Rectal smooth muscle tissue (tissue), 1 donor: Measurements from ENCODE around the gene CASKIN1.

Experiments used
- H3K27ac ChIP-seq: one replicate; pipeline ENCODE4 v1.7.0; 2013; ENCODE audit warnings: low read depth, low read length, inconsistent platforms
- H3K27me3 ChIP-seq: one replicate; pipeline ENCODE4 v1.7.0; 2013; ENCODE audit warnings: low read length; ENCODE audit not compliant: control insufficient read depth, insufficient read depth
- H3K36me3 ChIP-seq: one replicate; pipeline ENCODE4 v1.7.0; 2013; ENCODE audit warnings: low read length; ENCODE audit not compliant: control insufficient read depth, insufficient read depth
- H3K4me1 ChIP-seq: one replicate; pipeline ENCODE4 v1.7.0; 2013; ENCODE audit warnings: low read length; ENCODE audit not compliant: control insufficient read depth, insufficient read depth
- H3K4me3 ChIP-seq: one replicate; pipeline ENCODE4 v1.7.0; 2013; ENCODE audit warnings: low read length
- H3K9ac ChIP-seq: one replicate; pipeline ENCODE4 v1.7.0; 2013; ENCODE audit warnings: low read length

The CASKIN1 gene

DNA sequence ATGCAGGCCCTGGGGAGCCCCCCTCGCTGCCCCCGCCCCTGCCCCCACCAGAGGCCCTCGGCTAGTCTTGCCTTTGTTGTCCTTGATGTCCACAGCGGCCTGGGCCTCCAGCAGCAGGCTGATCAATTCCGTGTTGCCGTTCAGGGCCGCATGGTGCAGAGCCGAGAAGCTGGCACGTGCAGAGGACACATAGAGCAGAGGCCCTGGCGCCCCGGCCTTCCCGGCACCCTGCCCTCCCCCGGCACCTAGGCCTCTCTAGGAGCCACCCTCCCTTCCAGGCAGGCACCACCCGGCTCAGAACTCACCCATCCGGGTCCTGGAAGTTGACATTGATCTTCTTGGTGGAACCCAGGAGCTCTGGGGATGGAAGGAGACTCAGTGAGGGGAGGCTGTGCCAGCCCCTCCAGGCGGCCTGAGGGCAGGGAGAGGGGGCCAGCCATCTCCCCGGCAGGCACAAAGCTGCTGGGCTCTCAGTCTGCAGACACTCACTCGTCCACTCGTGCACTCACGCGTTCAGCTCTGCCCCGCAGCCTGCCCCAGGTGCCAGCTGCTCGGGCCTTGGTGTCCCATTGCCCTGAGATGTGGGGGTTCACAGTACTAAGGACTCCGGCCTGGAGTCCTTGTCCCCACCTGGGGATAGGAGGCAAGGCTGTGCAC is 6.3 kb downstream of the CASKIN1 start:
- H3K9ac ChIP-seq: no peak overlapping the region
- H3K4me1 ChIP-seq: no peaks in the 10 kb centered on the region
- H3K36me3 ChIP-seq: no peaks in the 10 kb centered on the region
- no peak overlapping the region for H3K27ac ChIP-seq
- H3K4me3 ChIP-seq: no peak overlapping the region
- peaks cover 16% of the 10 kb centered on the region for H3K27me3 ChIP-seq

DNA sequence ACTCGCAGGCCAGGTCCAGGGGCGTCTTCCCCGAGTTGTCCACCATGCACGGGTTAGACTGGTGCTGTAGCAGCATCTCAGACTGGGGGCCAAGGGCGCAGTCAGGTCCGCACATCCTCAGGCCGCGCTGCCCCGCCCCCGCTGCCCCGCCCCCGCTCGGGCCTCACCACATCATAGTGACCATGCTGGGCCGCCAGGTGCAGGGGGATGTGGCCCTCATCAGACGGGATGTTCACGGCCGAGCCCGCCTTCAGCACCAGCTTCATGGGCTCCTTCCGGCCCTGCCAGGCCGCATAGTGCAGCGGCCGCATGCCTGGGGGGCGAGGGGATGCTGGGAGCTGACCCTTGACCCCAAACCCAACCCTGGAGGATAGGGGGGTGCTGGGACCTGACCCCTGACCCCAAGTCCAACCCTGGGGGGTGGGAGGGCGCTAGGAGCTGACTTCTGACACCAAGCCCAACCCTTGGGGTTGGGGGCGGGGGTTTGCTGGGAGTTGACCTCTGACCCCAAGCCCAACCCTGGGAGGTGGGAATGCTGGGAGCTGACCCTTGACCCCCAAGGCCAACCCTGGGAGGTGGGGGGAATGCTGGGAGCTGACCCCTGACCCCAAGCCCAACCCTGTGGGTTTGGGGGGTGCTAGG is 7.0 kb downstream of the CASKIN1 start:
- Histone ChIP-seq H3K27ac (no peak overlapping the region), H3K9ac (no peak overlapping the region), H3K4me1 (no peaks in the 10 kb centered on the region), H3K27me3 (peaks cover 9% of the 10 kb centered on the region), H3K4me3 (no peak overlapping the region), H3K36me3 (no peaks in the 10 kb centered on the region)

DNA sequence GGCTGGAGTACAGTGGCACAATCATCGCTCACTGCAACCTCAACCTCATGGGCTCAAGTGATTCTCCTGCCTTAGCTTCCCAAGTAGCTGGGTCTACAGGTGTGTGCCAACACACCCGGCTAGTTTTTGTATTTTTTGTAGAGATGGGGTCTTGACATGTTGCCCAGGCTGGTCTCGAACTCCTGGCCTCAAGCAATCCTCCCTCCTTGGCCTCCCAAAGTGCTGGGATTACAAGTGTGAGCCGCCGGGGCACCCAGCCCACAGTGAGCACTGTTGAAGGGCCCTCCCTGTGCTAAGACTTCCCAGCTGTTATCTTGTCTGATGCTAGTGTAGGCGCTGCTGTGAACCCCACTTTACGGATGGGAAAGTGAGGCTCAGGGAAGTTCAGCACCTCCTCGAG is 8.0 kb downstream of the CASKIN1 start:
- no peaks in the 10 kb centered on the region for H3K4me1 ChIP-seq
- no peak overlapping the region for H3K4me3 ChIP-seq
- no peaks in the 10 kb centered on the region for H3K36me3 ChIP-seq
- no peak overlapping the region for H3K27ac ChIP-seq
- peaks cover 1% of the 10 kb centered on the region for H3K27me3 ChIP-seq
- H3K9ac ChIP-seq: no peak overlapping the region

DNA sequence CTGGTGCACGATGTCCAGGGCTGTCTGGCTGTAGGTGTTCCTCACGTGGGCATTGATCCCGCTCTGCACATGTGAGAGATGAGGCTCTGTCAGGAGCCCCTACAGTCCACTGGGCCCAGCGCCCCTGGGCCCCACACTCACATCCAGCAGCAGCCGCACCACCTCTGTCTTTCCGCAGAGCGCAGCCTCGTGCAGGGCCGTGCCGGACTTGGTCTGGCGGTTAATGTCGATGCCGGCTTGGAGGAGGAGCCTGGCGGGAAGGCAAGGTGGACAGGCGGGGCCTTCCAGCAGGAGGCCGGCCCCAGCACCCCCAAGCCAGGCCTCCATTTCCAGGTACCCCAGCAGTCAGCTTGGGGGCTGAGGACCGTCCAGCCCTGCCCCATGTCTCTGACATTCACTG is 9.2 kb downstream of the CASKIN1 start:
- H3K4me1 ChIP-seq: no peaks in the 10 kb centered on the region
- H3K27ac ChIP-seq: no peak overlapping the region
- no peaks in the 10 kb centered on the region for H3K27me3 ChIP-seq
- H3K9ac ChIP-seq: no peak overlapping the region
- H3K4me3 ChIP-seq: no peak overlapping the region
- H3K36me3 ChIP-seq: no peaks in the 10 kb centered on the region

DNA sequence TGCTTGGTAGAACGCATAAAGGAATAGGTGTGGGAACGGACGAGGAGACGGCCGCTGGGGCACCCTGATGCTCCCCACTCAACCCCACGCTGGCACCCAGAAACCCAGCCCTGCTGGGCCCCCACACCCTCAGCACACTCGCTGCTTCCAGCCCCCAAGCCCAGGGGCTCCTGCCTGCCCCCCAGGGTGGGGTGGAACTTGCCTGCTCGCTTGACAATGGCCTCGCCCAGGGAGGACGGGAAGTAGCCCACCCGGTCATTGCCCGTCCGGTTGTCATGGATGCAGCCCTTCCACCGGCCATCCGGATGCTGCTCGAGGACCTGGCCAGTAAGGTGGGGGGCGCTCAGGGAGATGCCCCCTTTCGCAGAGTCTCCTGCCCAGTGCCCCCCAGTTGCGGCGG is 9.9 kb downstream of the CASKIN1 start:
- Histone ChIP-seq H3K4me3 (no peak overlapping the region), H3K27ac (no peak overlapping the region), H3K36me3 (no peaks in the 10 kb centered on the region), H3K9ac (no peak overlapping the region), H3K27me3 (no peaks in the 10 kb centered on the region), H3K4me1 (no peaks in the 10 kb centered on the region)

DNA sequence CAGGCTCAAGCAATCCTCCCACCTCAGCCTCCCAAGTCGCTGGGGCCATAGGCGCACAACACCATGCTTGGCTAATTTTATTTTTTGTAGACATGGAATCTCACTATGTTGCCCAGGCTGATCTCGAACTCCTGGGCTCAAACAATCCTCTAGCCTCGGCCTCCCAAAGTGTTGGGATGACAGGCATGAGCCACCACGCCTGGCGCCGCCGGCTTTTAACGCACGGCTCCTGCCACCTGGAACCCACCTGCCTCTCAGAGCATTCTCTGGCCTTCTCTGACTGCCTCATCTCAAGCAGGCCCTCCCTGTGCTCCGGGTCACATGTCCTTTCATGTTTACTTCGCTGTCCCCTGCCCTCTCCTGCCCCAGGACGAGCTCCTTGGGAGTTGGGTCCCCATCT is 10.3 kb downstream of the CASKIN1 start:
- Histone ChIP-seq H3K36me3 (no peaks in the 10 kb centered on the region), H3K4me1 (no peaks in the 10 kb centered on the region), H3K27ac (no peak overlapping the region), H3K27me3 (no peaks in the 10 kb centered on the region), H3K9ac (no peak overlapping the region), H3K4me3 (no peak overlapping the region)

DNA sequence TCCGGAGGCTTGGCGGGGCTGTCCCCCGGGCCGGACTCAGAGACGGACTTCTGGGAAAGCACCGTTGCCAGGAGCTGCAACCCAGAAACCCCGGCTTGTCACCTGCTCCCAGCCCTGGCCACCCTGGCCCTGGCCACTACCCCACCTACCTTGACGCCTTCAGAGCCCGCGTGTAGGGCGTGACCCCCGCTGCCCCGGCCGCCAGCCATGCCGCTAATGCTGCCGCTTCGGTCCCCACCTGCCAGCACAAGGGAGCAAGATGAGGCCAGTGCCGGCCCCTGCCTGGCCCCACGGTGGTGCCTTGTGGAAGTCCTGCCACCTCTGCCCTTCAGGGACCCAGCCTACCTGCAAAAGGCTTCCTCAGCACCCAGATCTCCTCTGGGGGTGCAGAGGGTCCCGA is 11.4 kb downstream of the CASKIN1 start:
- Histone ChIP-seq H3K27ac (no peak overlapping the region), H3K4me3 (no peak overlapping the region), H3K9ac (no peak overlapping the region), H3K27me3 (no peaks in the 10 kb centered on the region), H3K36me3 (no peaks in the 10 kb centered on the region), H3K4me1 (no peaks in the 10 kb centered on the region)

DNA sequence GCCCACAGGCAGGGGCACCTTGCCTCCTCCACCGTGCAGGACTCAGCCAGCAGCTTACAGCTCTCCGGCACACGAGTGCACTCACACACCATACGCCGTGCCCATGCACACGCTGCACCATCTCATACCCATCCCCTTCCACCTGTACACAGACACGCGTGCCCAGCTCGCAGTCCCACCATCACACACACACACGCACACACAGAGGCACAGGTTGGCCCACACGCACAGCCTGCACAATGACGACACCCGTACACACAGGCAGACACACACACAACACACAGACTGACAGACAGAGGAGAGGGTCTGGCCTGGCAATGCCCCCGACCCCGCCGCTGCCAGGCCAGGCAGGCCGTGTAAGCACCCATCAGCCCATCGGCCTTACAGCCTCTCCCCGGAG is 12.1 kb downstream of the CASKIN1 start:
- Histone ChIP-seq H3K4me1 (no peaks in the 10 kb centered on the region), H3K27ac (no peak overlapping the region), H3K4me3 (no peak overlapping the region), H3K9ac (no peak overlapping the region), H3K27me3 (no peaks in the 10 kb centered on the region), H3K36me3 (no peaks in the 10 kb centered on the region)

DNA sequence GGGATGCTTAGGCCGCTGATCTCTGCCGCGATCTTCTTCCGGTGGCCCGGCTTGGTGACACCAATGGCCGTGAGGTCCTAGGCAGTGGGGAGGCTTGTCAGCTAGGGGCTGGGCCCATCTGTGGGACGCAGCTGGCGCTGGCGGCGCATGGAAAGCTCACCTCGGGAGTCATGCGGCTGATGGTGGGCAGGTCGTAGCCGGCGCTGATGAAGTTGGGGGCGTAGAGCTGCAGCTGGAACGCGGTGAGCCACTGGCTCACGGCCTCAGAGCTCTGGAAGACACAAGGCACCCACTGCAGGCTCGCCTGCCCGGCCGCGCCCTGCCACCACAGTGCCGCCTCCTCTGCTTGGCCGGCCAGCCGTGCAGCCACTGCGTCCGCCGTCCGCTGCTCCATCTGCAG is 12.7 kb downstream of the CASKIN1 start:
- H3K4me3 ChIP-seq: no peak overlapping the region
- H3K36me3 ChIP-seq: no peaks in the 10 kb centered on the region
- H3K9ac ChIP-seq: no peak overlapping the region
- no peak overlapping the region for H3K27ac ChIP-seq
- H3K4me1 ChIP-seq: no peaks in the 10 kb centered on the region
- H3K27me3 ChIP-seq: no peaks in the 10 kb centered on the region

DNA sequence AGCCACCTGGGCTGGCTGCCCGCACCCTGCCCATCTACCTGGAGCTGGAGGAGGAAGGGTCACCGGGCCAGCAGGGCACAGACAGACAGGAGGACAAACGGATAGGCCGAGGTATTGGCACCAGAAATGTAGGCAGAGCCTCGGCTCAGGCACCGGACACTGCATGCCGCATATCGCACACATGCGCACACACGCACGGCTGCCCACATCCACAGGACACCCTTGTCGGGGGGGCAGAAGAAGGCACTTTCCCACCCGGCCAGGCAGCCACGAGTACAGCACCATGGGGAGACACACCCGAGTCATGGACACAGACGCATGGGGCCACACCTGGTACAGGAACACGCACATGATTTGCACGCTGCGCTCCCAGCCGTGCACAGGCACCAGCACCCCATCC is 14.5 kb downstream of the CASKIN1 start:
- H3K4me3 ChIP-seq: no peak overlapping the region
- no peak overlapping the region for H3K27ac ChIP-seq
- peaks cover 6% of the 10 kb centered on the region for H3K36me3 ChIP-seq

DNA sequence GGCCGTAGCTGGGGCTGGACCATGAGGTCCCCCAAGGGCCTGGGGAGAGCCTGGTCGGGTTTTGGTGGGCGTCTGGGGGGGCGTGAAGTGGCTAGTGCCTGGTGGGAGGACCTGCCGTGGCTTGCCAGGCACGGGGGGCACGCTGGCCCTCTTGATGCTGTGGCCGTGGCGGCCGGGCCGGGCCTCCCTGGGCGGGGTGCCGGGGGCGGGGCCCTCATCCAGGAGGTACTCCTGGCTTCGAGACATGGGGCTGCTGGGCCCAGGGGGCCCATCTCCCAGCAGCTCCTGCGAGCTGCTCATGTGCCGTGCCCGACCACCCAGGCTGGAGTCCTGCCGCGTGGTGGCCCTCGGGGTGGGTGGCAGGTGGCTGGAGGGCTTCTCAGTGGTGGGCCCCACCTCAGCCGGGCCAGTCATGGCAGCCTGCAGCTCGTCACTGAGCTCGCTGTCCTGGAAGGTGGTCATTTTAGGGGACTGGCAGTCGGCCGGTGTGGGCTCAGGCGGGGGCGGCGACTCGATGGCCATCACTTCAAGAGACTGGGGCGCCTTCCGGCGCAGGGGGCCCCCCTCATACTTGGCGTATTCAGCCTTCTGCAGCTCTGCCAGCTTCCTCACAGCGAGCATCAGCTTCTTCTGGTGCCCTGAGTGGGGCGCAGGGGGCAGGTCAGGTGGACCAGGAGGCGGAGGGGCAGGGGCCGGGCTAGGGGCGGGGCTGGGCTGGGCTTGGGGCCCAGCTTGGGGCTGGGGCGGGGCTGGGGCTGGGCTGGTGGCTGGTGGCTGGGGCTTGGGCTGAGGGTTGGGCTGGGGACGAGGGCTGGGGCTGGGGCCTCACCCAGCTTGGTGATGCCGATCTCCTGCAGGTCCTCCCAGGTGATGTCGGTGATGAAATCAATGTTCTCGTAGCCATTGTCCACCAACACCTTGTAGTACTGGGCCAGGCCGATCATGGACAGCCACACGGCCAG is 15.2 kb downstream of the CASKIN1 start:
- Histone ChIP-seq H3K27me3 (no peaks in the 10 kb centered on the region), H3K4me1 (no peaks in the 10 kb centered on the region), H3K4me3 (no peak overlapping the region), H3K27ac (no peak overlapping the region), H3K9ac (no peak overlapping the region), H3K36me3 (peaks cover 11% of the 10 kb centered on the region)

More for the DNA sequence above, 14.5 kb downstream of the CASKIN1 start:
- Histone ChIP-seq H3K9ac (no peak overlapping the region), H3K27me3 (no peaks in the 10 kb centered on the region), H3K4me1 (no peaks in the 10 kb centered on the region)

DNA sequence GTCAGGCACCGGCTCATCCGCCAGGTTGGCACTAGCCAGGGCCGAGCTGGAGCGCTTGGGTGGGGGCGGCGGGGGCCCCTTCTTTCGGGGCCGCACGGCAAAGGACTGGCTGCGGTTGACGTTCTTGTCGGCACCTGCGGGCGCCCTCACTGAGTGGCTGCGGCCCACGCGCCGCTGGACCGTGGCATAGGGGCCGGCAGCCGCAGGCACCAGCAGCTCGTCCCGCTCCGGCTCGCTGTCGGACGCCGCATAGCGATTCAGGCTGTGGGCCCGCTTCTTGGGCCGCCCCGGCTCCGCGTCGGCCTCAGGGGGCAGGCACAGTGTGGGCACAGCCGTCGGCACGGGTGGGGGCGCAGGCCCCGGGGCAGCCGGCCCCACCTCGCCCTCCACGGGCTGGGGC is 15.9 kb downstream of the CASKIN1 start:
- no peak overlapping the region for H3K9ac ChIP-seq

More for the DNA sequence above, 15.9 kb downstream of the CASKIN1 start:
- Histone ChIP-seq H3K4me1 (no peaks in the 10 kb centered on the region), H3K27ac (no peak overlapping the region), H3K27me3 (no peaks in the 10 kb centered on the region), H3K4me3 (no peak overlapping the region), H3K36me3 (peaks cover 18% of the 10 kb centered on the region)
